GM12892 (cell line): ENCODE results near the gene CSTB.

Source experiments
- POLR2A ChIP-seq: IDR thresholded peaks from 2 replicates; pipeline ENCODE4 v1.6.1; 2011; ENCODE audit warnings: low read depth, low read length, control low read depth
- POLR2AphosphoS5 ChIP-seq: IDR thresholded peaks from 2 replicates; pipeline ENCODE4 v1.6.1; 2011; ENCODE audit warnings: low read depth, low read length, control low read depth
- TAF1 ChIP-seq: IDR thresholded peaks from 2 replicates; pipeline ENCODE4 v1.6.1; 2011; ENCODE audit warnings: low read depth, mild to moderate bottlenecking, control low read depth, low read length, borderline replicate concordance

DNA sequence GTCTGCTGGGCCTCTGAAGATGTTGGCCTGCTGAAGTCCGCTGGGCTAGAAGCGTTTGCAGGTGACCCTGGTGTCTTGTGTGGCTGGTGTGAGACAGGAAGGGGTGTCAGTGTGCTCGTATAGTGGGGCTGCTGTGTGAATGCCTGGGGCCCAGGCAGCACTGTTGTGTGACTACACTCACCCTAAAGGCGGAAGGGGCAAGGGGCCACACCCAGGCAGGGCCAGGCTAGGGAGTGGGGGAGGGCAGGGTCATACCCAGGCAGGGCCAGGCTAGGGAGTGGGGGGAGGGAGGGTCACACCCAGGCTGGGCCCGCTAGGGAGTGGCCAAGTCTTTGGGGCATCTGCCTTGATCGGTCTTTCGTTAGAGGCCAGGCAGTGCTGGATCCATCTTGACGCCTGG lies 32.2 kb downstream of the CSTB start:
- no peak for TF ChIP-seq TAF1
- TF ChIP-seq POLR2AphosphoS5 = no peak
- no peak for TF ChIP-seq POLR2A
